Body of pancreas (tissue), 4 donors: ENCODE data around the gene AP3D1.

Experiments
- CTCF ChIP-seq, 7 experiments: fragments of 450-650 bp in 4 of 7; fragments of 200-600 bp in 3 of 7; sonication (generic) in 3 of 7; IDR thresholded peaks; one replicate each; pipeline ENCODE4 v1.5.1; 2016 to 2019; ENCODE audit warnings: antibody characterized with exemption in 7 of 7
- POLR2A ChIP-seq, 3 donors: fragments of 450-650 bp; IDR thresholded peaks; one replicate each; pipeline ENCODE4 v1.6.1; 2016; ENCODE audit warnings: antibody characterized with exemption in 3 of 3, mild to moderate bottlenecking in 2 of 3

GRCh38 chr19:2070436-2070827 is 80.9 kb downstream of the AP3D1 start:
- no peak for TF ChIP-seq CTCF (IDR thresholded peaks at IDR 0.05)
- TF ChIP-seq POLR2A (IDR thresholded peaks at IDR 0.05): no peak
